Activated T-cell treated with anti-CD3 and anti-CD28 coated beads, Interleukin-2, amount 50 U/mL, for 48 hours (primary cell): Measurements from ENCODE around the gene POU2F1.

ENCODE experiments used
- DNase-seq, 2 experiments: peaks; one replicate each; pipeline ENCODE4 v3.0.0-alpha.2; 2020

POU2F1 gene

GRCh38 chr1:167273027-167273800 is 52.5 kb downstream of the POU2F1 start:
- no peak for DNase-seq

DNA sequence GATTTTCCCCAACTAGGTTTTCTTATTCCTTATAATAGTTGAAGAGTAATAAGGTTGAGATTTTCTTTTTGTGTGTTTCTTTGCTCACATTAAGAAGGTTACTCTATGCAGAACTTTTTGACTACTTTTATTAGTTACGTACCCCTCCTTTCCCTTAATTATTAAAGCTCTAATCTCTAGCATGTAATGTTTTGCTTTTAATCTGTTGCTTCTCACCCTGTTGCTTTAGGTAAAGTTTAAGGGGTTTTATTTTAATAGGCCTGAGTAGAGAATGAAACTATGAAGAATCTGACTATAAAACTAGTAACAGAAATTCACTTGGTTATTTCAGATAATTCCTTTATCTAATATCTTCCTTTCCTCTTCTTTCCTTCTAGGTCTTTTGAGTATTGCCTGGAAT is 53.4 kb downstream of the POU2F1 start:
- DNase-seq, result no peak

DNA sequence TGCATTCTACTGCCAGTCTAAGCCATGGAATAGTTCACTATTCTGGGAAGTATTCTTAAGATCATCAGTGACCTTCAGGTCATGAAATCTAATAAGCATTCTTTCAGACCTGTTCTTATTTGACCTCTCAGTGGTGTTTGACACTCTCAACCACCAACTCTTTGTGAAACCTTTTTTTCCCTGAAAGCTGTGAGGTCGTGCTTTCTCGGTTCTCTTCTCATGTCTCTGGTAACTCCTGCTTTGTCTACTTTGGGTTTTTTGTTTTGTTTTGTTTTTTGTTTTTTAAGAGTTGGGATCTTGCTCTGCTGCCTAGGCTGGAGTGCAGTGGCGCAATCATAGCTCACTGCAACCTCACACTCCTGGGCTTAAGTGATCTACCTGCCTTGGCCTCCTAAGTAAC is 56.3 kb downstream of the POU2F1 start:
- no peak for DNase-seq

- DNase-seq, result no peak
Measured at GRCh38 chr1:167278497-167278896, 57.8 kb downstream of the POU2F1 start.

DNA sequence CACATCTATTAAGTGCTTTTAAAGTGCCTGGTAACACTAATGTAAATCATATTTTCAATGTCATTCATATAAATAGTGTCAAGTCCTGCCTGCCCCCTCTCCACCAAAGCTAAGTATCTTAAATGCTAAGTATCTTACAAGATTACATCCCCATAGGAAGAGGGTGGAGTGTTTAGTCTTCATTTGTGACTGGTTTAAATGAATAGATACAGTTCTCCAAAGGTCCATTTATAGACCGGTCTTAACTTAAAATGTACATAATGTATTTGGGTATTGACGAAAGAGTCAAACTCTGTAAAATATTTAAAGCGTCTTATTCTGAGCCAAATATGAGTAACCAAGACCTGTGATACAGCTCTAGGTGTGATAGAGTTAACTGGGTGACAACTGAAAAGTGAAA is 60.2 kb downstream of the POU2F1 start:
- DNase-seq, result no peak

GRCh38 chr1:167288390-167289074 is 67.8 kb downstream of the POU2F1 start:
- no peak for DNase-seq

GRCh38 chr1:167289075-167289442 is 68.4 kb downstream of the POU2F1 start:
- no peak for DNase-seq

GRCh38 chr1:167289966-167290365 is 69.3 kb downstream of the POU2F1 start:
- DNase-seq, result no peak

DNA sequence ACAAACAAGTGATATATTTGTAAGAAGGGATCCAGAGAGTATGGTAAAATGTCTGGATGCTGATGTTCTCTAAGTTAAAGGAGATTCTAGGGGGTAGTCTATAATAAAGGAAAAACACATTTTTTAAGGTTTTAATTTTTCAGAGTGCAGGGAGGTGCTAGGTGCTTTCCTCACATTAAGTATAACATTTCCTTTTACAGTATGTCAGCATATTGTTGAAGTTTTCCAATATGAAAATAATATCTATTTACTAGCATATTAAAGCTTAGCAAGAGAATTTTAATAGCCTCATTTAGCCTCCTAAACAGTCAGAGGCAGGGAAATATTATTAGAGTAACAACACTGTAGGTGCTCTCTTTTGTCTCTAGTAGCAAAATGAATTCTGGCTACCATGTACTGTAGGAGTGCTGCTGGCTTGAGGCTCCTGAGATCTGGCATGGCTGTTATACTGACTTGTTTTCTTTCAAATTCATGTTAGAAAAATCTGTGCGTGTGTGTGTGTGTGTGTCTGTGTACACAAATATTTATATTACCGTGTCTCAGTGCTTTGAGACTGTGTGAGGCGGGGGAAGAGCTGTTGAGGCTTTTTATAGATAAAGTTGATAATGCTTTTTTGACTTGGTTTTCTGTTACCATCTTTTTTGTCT is 71.0 kb downstream of the POU2F1 start:
- DNase-seq, result no peak

DNA sequence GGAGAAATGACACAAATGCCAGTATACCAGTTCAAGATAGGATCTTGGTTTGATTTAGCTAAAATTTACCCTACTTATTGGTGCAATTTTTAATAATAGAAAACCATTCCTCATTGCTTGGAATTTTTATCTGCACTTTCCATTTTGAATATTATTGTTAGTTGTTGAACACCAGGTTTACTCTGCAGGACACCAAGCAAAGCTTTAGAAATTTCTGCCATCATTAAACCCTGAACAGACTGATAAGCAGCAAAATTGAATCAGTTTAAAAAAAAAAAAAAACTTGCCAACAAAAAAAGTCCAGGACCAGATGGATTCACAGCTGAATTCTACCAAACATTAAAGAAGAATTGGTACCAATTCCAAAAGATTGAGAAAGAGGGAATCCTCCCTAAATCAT is 71.5 kb downstream of the POU2F1 start:
- no peak for DNase-seq

DNA sequence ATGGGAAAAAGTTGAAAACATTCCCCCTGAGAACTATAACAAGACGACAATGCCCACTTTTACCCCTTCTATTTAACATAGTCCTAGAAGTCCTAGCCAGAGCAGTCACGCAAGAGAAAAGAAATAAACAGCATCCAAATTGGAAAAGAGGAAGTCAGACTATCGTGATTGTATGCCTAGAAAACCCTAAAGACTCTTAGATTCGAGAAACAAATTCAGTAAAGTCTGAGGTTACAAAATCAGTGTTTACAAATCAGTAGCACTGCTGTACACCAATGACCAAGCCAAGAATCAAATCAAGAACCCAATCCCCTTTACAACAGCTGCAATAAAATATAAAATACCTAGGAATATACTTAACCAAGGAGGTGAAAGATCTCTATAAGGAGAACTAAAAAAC is 72.4 kb downstream of the POU2F1 start:
- no peak for DNase-seq

DNA sequence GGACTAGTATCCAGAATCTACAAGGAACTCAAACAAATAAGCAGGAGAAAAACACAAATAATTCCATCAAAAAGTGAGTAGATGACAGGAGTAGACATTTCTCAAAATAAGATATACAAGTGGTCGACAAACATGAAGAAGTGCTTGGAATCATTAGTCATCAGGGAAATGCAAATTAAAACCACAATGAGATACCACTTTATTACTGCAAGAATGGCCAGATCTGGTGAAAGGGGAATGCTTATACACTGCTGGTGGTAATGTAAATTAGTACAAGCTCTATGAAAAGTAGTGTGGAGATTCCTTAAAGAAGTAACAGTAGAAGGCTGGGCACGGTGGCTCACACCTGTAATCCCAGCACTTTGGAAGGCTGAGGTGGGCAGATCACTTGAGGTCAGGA is 73.8 kb downstream of the POU2F1 start:
- DNase-seq, result no peak

DNA sequence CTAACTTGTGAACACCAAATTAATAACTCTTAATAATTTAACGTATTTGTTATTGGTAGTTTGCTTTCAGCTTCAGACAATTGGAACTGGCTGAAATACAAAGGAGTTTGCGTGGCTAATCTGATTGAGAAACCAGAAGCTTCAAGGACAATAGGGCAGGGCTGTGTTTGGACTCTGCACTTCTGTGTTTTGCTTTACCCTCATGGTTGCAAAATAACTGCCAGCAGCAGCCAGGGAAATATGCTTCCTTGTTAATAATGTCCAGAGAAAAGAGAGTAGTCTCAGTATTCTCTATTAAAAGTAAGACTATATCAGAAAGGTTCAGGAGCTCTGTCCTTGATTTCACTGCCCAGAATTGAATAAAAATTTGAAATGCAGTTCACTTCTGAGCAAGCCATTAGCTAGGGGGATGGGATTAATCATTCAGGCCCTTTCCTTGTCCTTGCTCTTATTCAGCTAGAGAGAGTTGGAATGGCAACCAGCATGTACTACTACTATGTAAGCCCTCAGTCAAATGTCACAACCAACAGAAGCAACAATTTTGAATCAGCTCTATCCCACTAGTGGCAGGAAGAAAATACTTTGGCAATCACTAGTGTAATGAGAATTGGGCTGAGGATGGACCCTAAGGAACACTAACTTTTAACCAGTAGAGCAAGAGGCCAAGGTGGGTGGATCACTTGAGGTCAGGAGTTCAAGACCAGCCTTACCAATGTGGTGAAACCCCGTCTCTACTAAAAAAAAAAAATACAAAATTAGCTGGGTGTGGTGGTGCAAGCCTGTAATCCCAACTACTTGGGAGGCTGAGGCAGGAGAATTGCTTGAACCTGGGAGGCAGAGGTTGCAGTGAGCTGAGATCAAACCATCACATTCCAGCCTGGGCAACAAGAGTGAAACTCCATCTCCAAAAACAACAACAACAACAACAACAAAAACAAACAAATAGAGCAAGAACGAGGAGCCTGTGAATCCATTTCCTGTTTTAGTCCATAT is 76.8 kb downstream of the POU2F1 start:
- no peak for DNase-seq

GRCh38 chr1:167298325-167298724 is 77.6 kb downstream of the POU2F1 start:
- DNase-seq, result no peak

GRCh38 chr1:167301355-167301754 is 80.7 kb downstream of the POU2F1 start:
- no peak for DNase-seq

DNA sequence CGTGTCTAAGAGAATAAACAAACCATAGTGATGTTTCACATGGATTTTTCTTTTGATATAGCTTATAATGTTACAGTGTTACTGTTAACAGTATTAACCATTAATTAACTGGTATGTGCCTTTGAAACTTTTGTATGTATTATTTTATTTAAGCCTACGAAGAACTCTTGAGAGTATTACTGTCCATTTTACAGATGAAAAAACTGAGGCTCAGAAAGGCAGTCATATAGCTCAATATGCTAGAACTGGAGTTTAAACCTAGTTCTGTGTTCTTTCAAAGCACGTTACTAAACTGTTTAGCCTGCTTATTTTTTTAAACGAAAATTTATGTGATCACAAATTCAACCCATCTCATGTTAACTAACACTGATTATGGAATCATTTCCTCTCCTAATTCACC is 83.5 kb downstream of the POU2F1 start:
- DNase-seq, result no peak

- DNase-seq, result no peak
Measured at GRCh38 chr1:167305059-167305705, 84.5 kb downstream of the POU2F1 start.

DNA sequence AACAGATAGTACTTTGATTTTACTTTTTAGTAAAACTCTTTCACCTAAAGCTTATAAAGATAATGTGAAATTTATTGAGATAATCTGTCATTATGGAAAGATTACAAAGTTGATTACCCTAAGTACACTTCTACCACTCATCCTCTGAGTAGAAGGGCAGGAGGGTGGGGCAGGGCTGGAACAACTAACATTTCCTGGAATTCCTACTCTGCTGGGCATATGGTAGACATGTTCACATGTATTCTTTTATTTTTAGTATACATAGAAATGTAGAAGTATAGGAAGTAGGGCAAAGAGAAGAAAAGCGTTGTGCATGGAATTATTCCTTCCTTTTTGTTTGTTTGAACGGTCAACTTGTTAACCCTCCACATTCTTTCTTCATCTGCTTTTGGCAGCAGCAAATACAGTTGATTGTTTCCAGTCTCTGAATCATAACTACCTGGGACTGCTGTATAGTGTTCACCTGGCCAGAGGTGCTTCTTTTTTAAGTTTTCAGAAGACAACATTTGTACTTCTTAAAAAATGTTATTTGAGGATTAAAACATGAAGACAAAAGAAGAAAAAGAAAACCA is 85.1 kb downstream of the POU2F1 start:
- DNase-seq, result no peak

- DNase-seq, result no peak
Measured at GRCh38 chr1:167310732-167311131, 90.0 kb downstream of the POU2F1 start.

GRCh38 chr1:167312871-167313270 is 92.2 kb downstream of the POU2F1 start:
- DNase-seq, result no peak

GRCh38 chr1:167314671-167315070 is 94.0 kb downstream of the POU2F1 start:
- DNase-seq, result no peak

- DNase-seq, result no peak
Measured at GRCh38 chr1:167317463-167317862, 96.8 kb downstream of the POU2F1 start.
